Adrenal gland (tissue), 5 donors: ENCODE results near the gene DNAL1.

Experiments
- CTCF ChIP-seq, 6 experiments: fragments of 450-650 bp in 4 of 6; fragments of 200-600 bp in 2 of 6; sonication (generic) in 1 of 6; IDR thresholded peaks; 1 replicate in 5 of 6; 2 replicates in 1 of 6; pipeline versions ENCODE4 v1.5.1 to v1.8.0; 2016 to 2021; ENCODE audit warnings: antibody characterized with exemption in 6 of 6, mild to moderate bottlenecking in 2 of 6, moderate library complexity in 1 of 6
- POLR2A ChIP-seq, 2 donors: fragments of 450-650 bp; IDR thresholded peaks; one replicate each; pipeline ENCODE4 v1.6.1; 2017; ENCODE audit warnings: antibody characterized with exemption in 2 of 2, mild to moderate bottlenecking in 2 of 2, moderate library complexity in 1 of 2
- donor health status: DM: no; HTN: no; CAD: no.

GRCh38 chr14:73723797-73724661 is 79.2 kb downstream of the DNAL1 start:
- TF ChIP-seq CTCF (IDR thresholded peaks at IDR 0.05), result peak in 3 of 6 experiments; percentile 21 to 38 (median 27)
- TF ChIP-seq POLR2A (IDR thresholded peaks at IDR 0.05), result peak in 1 of 2 donors; percentile 18
